IMR-90 (cell line): ENCODE results near the gene ADARB2. TPM values are rescaled to one million over a fixed set of nuclear protein-coding genes. Genes with fewer than 3 reads are reported as not detected.

Experiments used
- ATAC-seq: fragments of 200-7000 bp; cut with Tn5 transposase; 2 replicates; pipeline ENCODE4 v1.9.1; 2020; ENCODE audit warnings: low read depth, mild to moderate bottlenecking, moderate library complexity
- BruUV-seq: library from RNA; stranded (reverse); fragments of 400-500 nt; replicated peaks from 2 replicates; lab custom pipeline; 2021; lab: Mats Ljungman, UMichigan
- CTCF ChIA-PET: fragments of 300-600 bp; formaldehyde crosslinking; extraction: SDS; loops from one replicate; lab custom pipeline; 2021; ENCODE audit warnings: antibody characterized with exemption; lab: Yijun Ruan, JAX
- POLR2A ChIA-PET: fragments of 300-600 bp; sonication (Branson Sonifier 250); formaldehyde crosslinking; loops from one replicate; lab custom pipeline; 2022; ENCODE audit warnings: antibody characterized with exemption; ENCODE audit not compliant: unreplicated experiment; lab: Charles Lee
- DNase-seq: peaks from one replicate; pipeline ENCODE4 v3.0.0; 2013
- H2AFZ ChIP-seq: replicated peaks from 2 replicates; pipeline ENCODE3; 2013; ENCODE audit warnings: low read length, mild to moderate bottlenecking; ENCODE audit not compliant: poor library complexity
- H2AK5ac ChIP-seq: 2 replicates; pipeline ENCODE4 v1.6.1; 2013; ENCODE audit warnings: low read depth, low read length, inconsistent platforms
- H2AK9ac ChIP-seq: replicated peaks from 2 replicates; pipeline ENCODE3; 2013; ENCODE audit warnings: mild to moderate bottlenecking, low read depth, low read length, moderate library complexity; ENCODE audit not compliant: poor library complexity
- H2BK120ac ChIP-seq: 2 replicates; pipeline ENCODE4 v1.6.1; 2013; ENCODE audit warnings: low read depth, low read length, inconsistent platforms
- H2BK15ac ChIP-seq: 3 replicates; pipeline ENCODE4 v1.6.1; 2013; ENCODE audit warnings: low read depth, low read length, inconsistent platforms
- H2BK20ac ChIP-seq: 2 replicates; pipeline ENCODE4 v1.6.1; 2013; ENCODE audit warnings: low read depth, mild to moderate bottlenecking, inconsistent platforms, low read length, moderate library complexity
- H2BK5ac ChIP-seq: 2 replicates; pipeline ENCODE4 v1.6.1; 2013; ENCODE audit warnings: mild to moderate bottlenecking, low read depth, low read length, inconsistent platforms; ENCODE audit not compliant: poor library complexity, severe bottlenecking
- H3K14ac ChIP-seq: replicated peaks from 2 replicates; pipeline ENCODE4 v1.6.1; 2013; ENCODE audit warnings: low read depth, low read length, inconsistent platforms
- H3K18ac ChIP-seq: 2 replicates; pipeline ENCODE4 v1.6.1; 2013; ENCODE audit warnings: low read depth, low read length, control low read depth
- H3K23ac ChIP-seq: 2 replicates; pipeline ENCODE4 v1.6.1; 2013; ENCODE audit warnings: low read depth, low read length, inconsistent platforms
- H3K27ac ChIP-seq: 2 replicates; pipeline ENCODE4 v1.5.1; 2013; ENCODE audit warnings: mild to moderate bottlenecking, control low read depth, low read length; ENCODE audit not compliant: insufficient read depth
- H3K27me3 ChIP-seq: 2 replicates; pipeline ENCODE4 v1.6.1; 2013; ENCODE audit warnings: low read length; ENCODE audit not compliant: control insufficient read depth, insufficient read depth
- H3K36me3 ChIP-seq: 2 replicates; pipeline ENCODE4 v1.6.1; 2013; ENCODE audit warnings: low read length, mixed read lengths; ENCODE audit not compliant: control insufficient read depth, insufficient read depth
- H3K4ac ChIP-seq: 2 replicates; pipeline ENCODE4 v1.6.1; 2013; ENCODE audit warnings: low read depth, low read length, inconsistent platforms
- H3K4me1 ChIP-seq: 2 replicates; pipeline ENCODE4 v1.6.1; 2013; ENCODE audit warnings: low read length, mixed read lengths; ENCODE audit not compliant: control insufficient read depth, insufficient read depth
- H3K4me2 ChIP-seq: 2 replicates; pipeline ENCODE4 v1.6.1; 2013; ENCODE audit warnings: low read depth, mild to moderate bottlenecking, control low read depth, low read length, moderate library complexity
- H3K4me3 ChIP-seq: 2 replicates; pipeline ENCODE4 v1.5.1; 2013; ENCODE audit warnings: low read depth, mild to moderate bottlenecking, control low read depth, low read length, moderate library complexity; ENCODE audit not compliant: insufficient read depth
- H3K56ac ChIP-seq: 2 replicates; pipeline ENCODE4 v1.6.1; 2013; ENCODE audit warnings: low read length, inconsistent platforms; ENCODE audit not compliant: insufficient read depth; ENCODE audit errors: extremely low read depth
- H3K79me1 ChIP-seq, 2 experiments: 2 replicates each; pipeline ENCODE4 v1.6.1; 2013; ENCODE audit warnings: low read length in 2 of 2, inconsistent platforms in 1 of 2, low read depth in 1 of 2
- H3K9ac ChIP-seq: 2 replicates; pipeline ENCODE4 v1.6.1; 2013; ENCODE audit warnings: low read depth, low read length, control low read depth
- H3K9me1 ChIP-seq: 2 replicates; pipeline ENCODE4 v1.6.1; 2013; ENCODE audit warnings: low read length, inconsistent platforms; ENCODE audit not compliant: insufficient read depth
- H3K9me3 ChIP-seq: 2 replicates; pipeline ENCODE4 v1.6.1; 2013; ENCODE audit warnings: low read length; ENCODE audit not compliant: control insufficient read depth, insufficient read depth
- H4K20me1 ChIP-seq: 2 replicates; pipeline ENCODE4 v1.6.1; 2013; ENCODE audit warnings: low read length, inconsistent platforms; ENCODE audit not compliant: insufficient read depth
- H4K5ac ChIP-seq: 2 replicates; pipeline ENCODE4 v1.6.1; 2013; ENCODE audit warnings: mild to moderate bottlenecking, low read depth, low read length, control low read depth
- H4K8ac ChIP-seq, 2 experiments: 2 replicates each; pipeline ENCODE4 v1.6.1; 2013; ENCODE audit warnings: low read depth in 2 of 2, low read length in 2 of 2, control low read depth in 1 of 2, inconsistent platforms in 1 of 2
- H4K91ac ChIP-seq: 2 replicates; pipeline ENCODE4 v1.6.1; 2013; ENCODE audit warnings: low read depth, low read length, inconsistent platforms; ENCODE audit not compliant: insufficient read depth
- RFX5 ChIP-seq: IDR thresholded peaks from 2 replicates; pipeline ENCODE4 v1.8.0; 2012; ENCODE audit warnings: low read depth, mild to moderate bottlenecking, low read length, moderate library complexity
- WGBS, 2 experiments: methylation state at CpG; one replicate each; pipeline versions ENCODE4 v1.1.5 to v1.1.7; 2013; ENCODE audit warnings: missing lambda C conversion rate in 2 of 2; ENCODE audit not compliant: insufficient read length in 1 of 2; ENCODE audit errors: extremely low coverage in 2 of 2; 5-methylcytosine and 5-hydroxymethylcytosine counted together
- dilution Hi-C: fragments of 300-500 bp; cut with HindIII; formaldehyde crosslinking; loops from one replicate; pipeline ENCODE4 v1.14.3; 2018; ENCODE audit warnings: low sequenced_read_pairs; ENCODE audit not compliant: unreplicated experiment
- in situ Hi-C: fragments of 300-500 bp; cut with MboI; formaldehyde crosslinking; loops from 3 replicates; pipeline ENCODE4 v1.14.3; 2019; ENCODE audit warnings: low sequenced_read_pairs, inconsistent platforms, mixed read lengths
- intact Hi-C: fragments of 100-400 bp; cut with micrococcal nuclease; formaldehyde crosslinking; loops from 2 replicates; pipeline ENCODE4 v1.10.0; 2022
- polyA plus RNA-seq, 3 experiments: library from polyadenylated mRNA; depleted of rRNA; stranded (reverse); fragments of >200 nt; gene quantifications; 2 replicates each; pipeline ENCODE4 v1.2.3, GENCODE V29; 2012; ENCODE audit warnings: low replicate concordance in 1 of 3
- total RNA-seq: library from RNA; depleted of rRNA; stranded (reverse); fragments of >200 nt; gene quantifications from 2 replicates; pipeline ENCODE4 v1.2.3, GENCODE V29; 2012

Gene ADARB2
- total and polyA plus RNA-seq, 2 of the 4 experiments (the other 2 are of a cell fraction), result not detected

- H3K4me3 ChIP-seq, result no peak overlapping the region
- H2AFZ ChIP-seq, result no peak overlapping the region
- in situ Hi-C loops, result no loop called here
- peaks cover 33% of the 10 kb centered on the region for H3K9me3 ChIP-seq
- no peak overlapping the region for H2BK5ac ChIP-seq
- no peak overlapping the region for H3K56ac ChIP-seq
- H4K91ac ChIP-seq, result no peak overlapping the region
- no peak overlapping the region for H3K4me2 ChIP-seq
- no peaks in the 10 kb centered on the region for H3K9me1 ChIP-seq
- no peak overlapping the region for H3K27ac ChIP-seq
- H2BK20ac ChIP-seq, result no peak overlapping the region
- H3K27me3 ChIP-seq, result no peaks in the 10 kb centered on the region
- no peak overlapping the region for H3K9ac ChIP-seq
- intact Hi-C loops, result no loop called here
- H2AK9ac ChIP-seq, result no peak overlapping the region
- H4K5ac ChIP-seq, result no peak overlapping the region
- no peak overlapping the region for H3K14ac ChIP-seq
- ChIA-PET CTCF (no interaction called here), POLR2A (no interaction called here)
- no peaks in the 10 kb centered on the region for H4K20me1 ChIP-seq
- H4K8ac ChIP-seq, result no peak overlapping the region
- no peak for TF ChIP-seq RFX5
- H2BK120ac ChIP-seq, result no peak overlapping the region
- H3K79me1 ChIP-seq, result no peaks in the 10 kb centered on the region
- H3K36me3 ChIP-seq, result no peaks in the 10 kb centered on the region
- BruUV-seq, result no TSS peak
- no peak overlapping the region for H3K23ac ChIP-seq
- H3K18ac ChIP-seq, result no peak overlapping the region
- no peak overlapping the region for H2BK15ac ChIP-seq
- DNase-seq, result no peak
- 78% methylated on average over 4 of the region's 15 CpGs; no CpG with 5 or more reads in 1 of the 2 experiments for WGBS, 2 experiments
- H2AK5ac ChIP-seq, result no peak overlapping the region
- H3K4me1 ChIP-seq, result no peaks in the 10 kb centered on the region
- H3K4ac ChIP-seq, result no peak overlapping the region
- no peak for ATAC-seq
- dilution Hi-C loops, result no loop called here
Observed at GRCh38 chr10:1328161-1328823, 409.0 kb downstream of the ADARB2 start.
